ENCODE measurements around the gene RFX2. TPM values are rescaled to one million over a fixed set of nuclear protein-coding genes. Genes with fewer than 3 reads are reported as not detected.

The RFX2 gene
- total and polyA plus RNA-seq, 10 of the 15 experiments (the other 5 are each of a cell fraction or from before 2014, with no cell fraction given), result 3.2 to 9.8 (median 4.7) TPM

DNA sequence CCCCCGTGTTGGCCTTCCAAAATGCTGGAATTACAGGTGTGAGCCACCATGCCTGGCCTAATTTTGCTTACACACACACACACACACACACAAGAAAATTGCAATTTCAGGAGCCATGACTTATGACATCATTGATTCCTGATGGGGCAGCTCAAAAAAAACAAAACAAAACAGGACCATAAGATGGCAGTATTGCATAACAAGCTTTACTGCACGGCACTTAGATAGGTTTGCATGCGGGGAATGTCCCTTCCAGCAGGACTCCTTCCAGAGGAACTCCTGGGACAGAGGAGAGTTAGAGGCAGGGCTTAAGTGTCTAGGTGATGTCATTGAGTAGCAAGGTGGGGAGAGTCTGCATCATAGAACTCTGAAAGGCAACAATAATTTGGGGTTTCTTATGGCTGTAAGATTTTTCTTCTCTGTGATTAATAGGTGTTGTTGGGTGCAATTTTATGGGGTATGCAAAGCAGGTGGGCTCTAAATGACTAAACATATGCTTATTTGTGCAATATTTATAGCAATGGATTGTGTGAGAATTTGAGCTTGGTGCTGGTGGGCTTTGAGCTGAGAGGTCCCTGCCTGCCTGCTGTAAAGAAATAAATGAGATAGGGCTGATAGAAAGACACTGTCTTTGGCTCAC is 16.2 kb upstream of the RFX2 start (continued):
- TF ChIP-seq MYC (IDR thresholded peaks at IDR 0.05; ENCODE audit: insufficient read depth, insufficient read length, insufficient replicate concordance, low read length, severe bottlenecking) (no peak), NFXL1 (IDR thresholded peaks at IDR 0.05; ENCODE audit: borderline replicate concordance) (no peak), IKZF2 (IDR thresholded peaks at IDR 0.05) (peak in 1 of 2 experiments; percentile 51; a peak in 3 of 4 replicates), ZSCAN29 (IDR thresholded peaks at IDR 0.05) (no peak), FOXK2 (IDR thresholded peaks at IDR 0.05) (no peak), HDGF (IDR thresholded peaks at IDR 0.05) (0 out of 2 replicates have a peak, but pooled peaks have one; percentile 53), RBBP5 (conservative IDR thresholded peaks at IDR 0.05) (no peak), ASH2L (IDR thresholded peaks at IDR 0.05; ENCODE audit: borderline replicate concordance, low read depth) (no peak), BMI1 (IDR thresholded peaks at IDR 0.05; ENCODE audit: borderline replicate concordance) (no peak), ZNF207 (IDR thresholded peaks at IDR 0.05; ENCODE audit: borderline replicate concordance) (no peak), CBX5 (IDR thresholded peaks at IDR 0.05; ENCODE audit: low read depth) (no peak), POU2F2 (IDR thresholded peaks at IDR 0.05; ENCODE audit: borderline replicate concordance, low read depth, low read length) (peak; percentile 82; the same call in 1 of the 3 replicates), GATAD2B (conservative IDR thresholded peaks at IDR 0.05; ENCODE audit: low read depth) (no peak)
- TF ChIP-seq, protein P1, sequence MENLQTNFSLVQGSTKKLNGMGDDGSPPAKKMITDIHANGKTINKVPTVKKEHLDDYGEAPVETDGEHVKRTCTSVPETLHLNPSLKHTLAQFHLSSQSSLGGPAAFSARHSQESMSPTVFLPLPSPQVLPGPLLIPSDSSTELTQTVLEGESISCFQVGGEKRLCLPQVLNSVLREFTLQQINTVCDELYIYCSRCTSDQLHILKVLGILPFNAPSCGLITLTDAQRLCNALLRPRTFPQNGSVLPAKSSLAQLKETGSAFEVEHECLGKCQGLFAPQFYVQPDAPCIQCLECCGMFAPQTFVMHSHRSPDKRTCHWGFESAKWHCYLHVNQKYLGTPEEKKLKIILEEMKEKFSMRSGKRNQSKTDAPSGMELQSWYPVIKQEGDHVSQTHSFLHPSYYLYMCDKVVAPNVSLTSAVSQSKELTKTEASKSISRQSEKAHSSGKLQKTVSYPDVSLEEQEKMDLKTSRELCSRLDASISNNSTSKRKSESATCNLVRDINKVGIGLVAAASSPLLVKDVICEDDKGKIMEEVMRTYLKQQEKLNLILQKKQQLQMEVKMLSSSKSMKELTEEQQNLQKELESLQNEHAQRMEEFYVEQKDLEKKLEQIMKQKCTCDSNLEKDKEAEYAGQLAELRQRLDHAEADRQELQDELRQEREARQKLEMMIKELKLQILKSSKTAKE (IDR thresholded peaks at IDR 0.05; ENCODE audit: low read depth, poor library complexity, severe bottlenecking), result peak; percentile 51
- TF ChIP-seq, protein P2, sequence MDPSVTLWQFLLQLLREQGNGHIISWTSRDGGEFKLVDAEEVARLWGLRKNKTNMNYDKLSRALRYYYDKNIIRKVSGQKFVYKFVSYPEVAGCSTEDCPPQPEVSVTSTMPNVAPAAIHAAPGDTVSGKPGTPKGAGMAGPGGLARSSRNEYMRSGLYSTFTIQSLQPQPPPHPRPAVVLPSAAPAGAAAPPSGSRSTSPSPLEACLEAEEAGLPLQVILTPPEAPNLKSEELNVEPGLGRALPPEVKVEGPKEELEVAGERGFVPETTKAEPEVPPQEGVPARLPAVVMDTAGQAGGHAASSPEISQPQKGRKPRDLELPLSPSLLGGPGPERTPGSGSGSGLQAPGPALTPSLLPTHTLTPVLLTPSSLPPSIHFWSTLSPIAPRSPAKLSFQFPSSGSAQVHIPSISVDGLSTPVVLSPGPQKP (IDR thresholded peaks at IDR 0.05; ENCODE audit: low read depth, low read length), result no peak
- TF ChIP-seq, protein P3, sequence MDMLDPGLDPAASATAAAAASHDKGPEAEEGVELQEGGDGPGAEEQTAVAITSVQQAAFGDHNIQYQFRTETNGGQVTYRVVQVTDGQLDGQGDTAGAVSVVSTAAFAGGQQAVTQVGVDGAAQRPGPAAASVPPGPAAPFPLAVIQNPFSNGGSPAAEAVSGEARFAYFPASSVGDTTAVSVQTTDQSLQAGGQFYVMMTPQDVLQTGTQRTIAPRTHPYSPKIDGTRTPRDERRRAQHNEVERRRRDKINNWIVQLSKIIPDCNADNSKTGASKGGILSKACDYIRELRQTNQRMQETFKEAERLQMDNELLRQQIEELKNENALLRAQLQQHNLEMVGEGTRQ (IDR thresholded peaks at IDR 0.05; ENCODE audit: borderline replicate concordance, low read depth, low read length), result no peak
- TF ChIP-seq, protein P4, sequence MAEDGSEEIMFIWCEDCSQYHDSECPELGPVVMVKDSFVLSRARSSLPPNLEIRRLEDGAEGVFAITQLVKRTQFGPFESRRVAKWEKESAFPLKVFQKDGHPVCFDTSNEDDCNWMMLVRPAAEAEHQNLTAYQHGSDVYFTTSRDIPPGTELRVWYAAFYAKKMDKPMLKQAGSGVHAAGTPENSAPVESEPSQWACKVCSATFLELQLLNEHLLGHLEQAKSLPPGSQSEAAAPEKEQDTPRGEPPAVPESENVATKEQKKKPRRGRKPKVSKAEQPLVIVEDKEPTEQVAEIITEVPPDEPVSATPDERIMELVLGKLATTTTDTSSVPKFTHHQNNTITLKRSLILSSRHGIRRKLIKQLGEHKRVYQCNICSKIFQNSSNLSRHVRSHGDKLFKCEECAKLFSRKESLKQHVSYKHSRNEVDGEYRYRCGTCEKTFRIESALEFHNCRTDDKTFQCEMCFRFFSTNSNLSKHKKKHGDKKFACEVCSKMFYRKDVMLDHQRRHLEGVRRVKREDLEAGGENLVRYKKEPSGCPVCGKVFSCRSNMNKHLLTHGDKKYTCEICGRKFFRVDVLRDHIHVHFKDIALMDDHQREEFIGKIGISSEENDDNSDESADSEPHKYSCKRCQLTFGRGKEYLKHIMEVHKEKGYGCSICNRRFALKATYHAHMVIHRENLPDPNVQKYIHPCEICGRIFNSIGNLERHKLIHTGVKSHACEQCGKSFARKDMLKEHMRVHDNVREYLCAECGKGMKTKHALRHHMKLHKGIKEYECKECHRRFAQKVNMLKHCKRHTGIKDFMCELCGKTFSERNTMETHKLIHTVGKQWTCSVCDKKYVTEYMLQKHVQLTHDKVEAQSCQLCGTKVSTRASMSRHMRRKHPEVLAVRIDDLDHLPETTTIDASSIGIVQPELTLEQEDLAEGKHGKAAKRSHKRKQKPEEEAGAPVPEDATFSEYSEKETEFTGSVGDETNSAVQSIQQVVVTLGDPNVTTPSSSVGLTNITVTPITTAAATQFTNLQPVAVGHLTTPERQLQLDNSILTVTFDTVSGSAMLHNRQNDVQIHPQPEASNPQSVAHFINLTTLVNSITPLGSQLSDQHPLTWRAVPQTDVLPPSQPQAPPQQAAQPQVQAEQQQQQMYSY (CRISPR knock-in tag; IDR thresholded peaks at IDR 0.05), result no peak
- TF ChIP-seq, protein P5, sequence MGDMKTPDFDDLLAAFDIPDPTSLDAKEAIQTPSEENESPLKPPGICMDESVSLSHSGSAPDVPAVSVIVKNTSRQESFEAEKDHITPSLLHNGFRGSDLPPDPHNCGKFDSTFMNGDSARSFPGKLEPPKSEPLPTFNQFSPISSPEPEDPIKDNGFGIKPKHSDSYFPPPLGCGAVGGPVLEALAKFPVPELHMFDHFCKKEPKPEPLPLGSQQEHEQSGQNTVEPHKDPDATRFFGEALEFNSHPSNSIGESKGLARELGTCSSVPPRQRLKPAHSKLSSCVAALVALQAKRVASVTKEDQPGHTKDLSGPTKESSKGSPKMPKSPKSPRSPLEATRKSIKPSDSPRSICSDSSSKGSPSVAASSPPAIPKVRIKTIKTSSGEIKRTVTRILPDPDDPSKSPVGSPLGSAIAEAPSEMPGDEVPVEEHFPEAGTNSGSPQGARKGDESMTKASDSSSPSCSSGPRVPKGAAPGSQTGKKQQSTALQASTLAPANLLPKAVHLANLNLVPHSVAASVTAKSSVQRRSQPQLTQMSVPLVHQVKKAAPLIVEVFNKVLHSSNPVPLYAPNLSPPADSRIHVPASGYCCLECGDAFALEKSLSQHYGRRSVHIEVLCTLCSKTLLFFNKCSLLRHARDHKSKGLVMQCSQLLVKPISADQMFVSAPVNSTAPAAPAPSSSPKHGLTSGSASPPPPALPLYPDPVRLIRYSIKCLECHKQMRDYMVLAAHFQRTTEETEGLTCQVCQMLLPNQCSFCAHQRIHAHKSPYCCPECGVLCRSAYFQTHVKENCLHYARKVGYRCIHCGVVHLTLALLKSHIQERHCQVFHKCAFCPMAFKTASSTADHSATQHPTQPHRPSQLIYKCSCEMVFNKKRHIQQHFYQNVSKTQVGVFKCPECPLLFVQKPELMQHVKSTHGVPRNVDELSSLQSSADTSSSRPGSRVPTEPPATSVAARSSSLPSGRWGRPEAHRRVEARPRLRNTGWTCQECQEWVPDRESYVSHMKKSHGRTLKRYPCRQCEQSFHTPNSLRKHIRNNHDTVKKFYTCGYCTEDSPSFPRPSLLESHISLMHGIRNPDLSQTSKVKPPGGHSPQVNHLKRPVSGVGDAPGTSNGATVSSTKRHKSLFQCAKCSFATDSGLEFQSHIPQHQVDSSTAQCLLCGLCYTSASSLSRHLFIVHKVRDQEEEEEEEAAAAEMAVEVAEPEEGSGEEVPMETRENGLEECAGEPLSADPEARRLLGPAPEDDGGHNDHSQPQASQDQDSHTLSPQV (IDR thresholded peaks at IDR 0.05), result no peak
